PC-9 (cell line): ENCODE data around the gene PTCD2. TPM values are rescaled to one million over a fixed set of nuclear protein-coding genes. Genes with fewer than 3 reads are reported as not detected.

Experiments used
- BruUV-seq: library from RNA; stranded (reverse); fragments of 400-500 nt; replicated peaks from 2 replicates; lab custom pipeline; 2021; lab: Mats Ljungman, UMichigan
- CTCF ChIA-PET: fragments of 300-600 bp; sonication (Branson Sonifier 250); formaldehyde crosslinking; loops from one replicate; lab custom pipeline; 2022; ENCODE audit warnings: antibody characterized with exemption; lab: Charles Lee
- POLR2A ChIA-PET: fragments of 300-600 bp; sonication (Branson Sonifier 250); formaldehyde crosslinking; loops from one replicate; lab custom pipeline; 2022; ENCODE audit warnings: antibody characterized with exemption; ENCODE audit not compliant: unreplicated experiment; lab: Charles Lee
- DNase-seq, 2 experiments: peaks; one replicate each; pipeline versions ENCODE4 v3.0.0 to v3.0.0-alpha.2; 2015 to 2022; ENCODE audit warnings: mixed read lengths in 1 of 2
- H2AFZ ChIP-seq: fragments of 200-600 bp; sonication (generic); 2 replicates; pipeline ENCODE4 v1.8.1; 2017; ENCODE audit warnings: antibody characterized with exemption
- H3F3A ChIP-seq: fragments of 200-600 bp; sonication (generic); 2 replicates; pipeline ENCODE4 v1.8.1; 2017; ENCODE audit warnings: antibody characterized with exemption, mild to moderate bottlenecking, low read depth; ENCODE audit not compliant: insufficient read depth
- H3K27ac ChIP-seq: fragments of 200-600 bp; sonication (generic); 2 replicates; pipeline ENCODE4 v1.6.1; 2016; ENCODE audit warnings: mixed run types
- H3K27me3 ChIP-seq: fragments of 200-600 bp; sonication (generic); 2 replicates; pipeline ENCODE4 v1.6.1; 2016; ENCODE audit warnings: low read depth, mixed run types; ENCODE audit not compliant: insufficient read depth
- H3K36me3 ChIP-seq: fragments of 200-600 bp; sonication (generic); 2 replicates; pipeline ENCODE4 v1.6.1; 2016; ENCODE audit warnings: low read depth, mixed run types
- H3K4me1 ChIP-seq: fragments of 200-600 bp; sonication (generic); replicated peaks from 2 replicates; pipeline ENCODE4 v1.6.1; 2016; ENCODE audit warnings: mixed run types; ENCODE audit not compliant: insufficient read depth
- H3K4me2 ChIP-seq: fragments of 200-600 bp; sonication (generic); 2 replicates; pipeline ENCODE4 v1.6.1; 2017; ENCODE audit warnings: mixed run types
- H3K4me3 ChIP-seq: fragments of 200-600 bp; sonication (generic); 2 replicates; pipeline ENCODE4 v1.6.1; 2016; ENCODE audit warnings: mixed run types
- H3K79me2 ChIP-seq: fragments of 200-600 bp; sonication (generic); 2 replicates; pipeline ENCODE4 v1.6.1; 2017; ENCODE audit warnings: low read depth, mixed run types
- H3K9me2 ChIP-seq: fragments of 200-600 bp; sonication (generic); 2 replicates; pipeline ENCODE4 v1.8.1; 2017; ENCODE audit warnings: mild to moderate bottlenecking; ENCODE audit not compliant: insufficient read depth
- H3K9me3 ChIP-seq: fragments of 200-600 bp; sonication (generic); 2 replicates; pipeline ENCODE4 v1.8.1; 2016; ENCODE audit warnings: low read depth; ENCODE audit not compliant: insufficient read depth
- H4K20me1 ChIP-seq: fragments of 200-600 bp; sonication (generic); 2 replicates; pipeline ENCODE4 v1.8.1; 2017; ENCODE audit not compliant: insufficient read depth
- EZH2 ChIP-seq: fragments of 200-600 bp; sonication (generic); IDR thresholded peaks from 2 replicates; pipeline ENCODE4 v1.8.0; 2017; ENCODE audit warnings: antibody characterized with exemption, low read depth
- intact Hi-C: fragments of 100-400 bp; cut with micrococcal nuclease; formaldehyde crosslinking; loops from one replicate; pipeline ENCODE4 v1.10.0; 2022; ENCODE audit not compliant: unreplicated experiment
- total RNA-seq: library from RNA; stranded (reverse); gene quantifications from 2 replicates; pipeline ENCODE4 v1.2.3, GENCODE V29; 2021
- TF ChIP-seq, protein P1 (sequence below): fragments of 200-600 bp; sonication (generic); conservative IDR thresholded peaks from 2 replicates; pipeline ENCODE4 v1.6.1; 2017; ENCODE audit warnings: mixed run types, antibody characterized with exemption, mild to moderate bottlenecking, moderate library complexity

Gene PTCD2
- total RNA-seq, 1 experiment from 2014 or later, result 15.5 TPM

- TF ChIP-seq, protein P1, sequence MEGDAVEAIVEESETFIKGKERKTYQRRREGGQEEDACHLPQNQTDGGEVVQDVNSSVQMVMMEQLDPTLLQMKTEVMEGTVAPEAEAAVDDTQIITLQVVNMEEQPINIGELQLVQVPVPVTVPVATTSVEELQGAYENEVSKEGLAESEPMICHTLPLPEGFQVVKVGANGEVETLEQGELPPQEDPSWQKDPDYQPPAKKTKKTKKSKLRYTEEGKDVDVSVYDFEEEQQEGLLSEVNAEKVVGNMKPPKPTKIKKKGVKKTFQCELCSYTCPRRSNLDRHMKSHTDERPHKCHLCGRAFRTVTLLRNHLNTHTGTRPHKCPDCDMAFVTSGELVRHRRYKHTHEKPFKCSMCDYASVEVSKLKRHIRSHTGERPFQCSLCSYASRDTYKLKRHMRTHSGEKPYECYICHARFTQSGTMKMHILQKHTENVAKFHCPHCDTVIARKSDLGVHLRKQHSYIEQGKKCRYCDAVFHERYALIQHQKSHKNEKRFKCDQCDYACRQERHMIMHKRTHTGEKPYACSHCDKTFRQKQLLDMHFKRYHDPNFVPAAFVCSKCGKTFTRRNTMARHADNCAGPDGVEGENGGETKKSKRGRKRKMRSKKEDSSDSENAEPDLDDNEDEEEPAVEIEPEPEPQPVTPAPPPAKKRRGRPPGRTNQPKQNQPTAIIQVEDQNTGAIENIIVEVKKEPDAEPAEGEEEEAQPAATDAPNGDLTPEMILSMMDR, result no peak
- no peak for TF ChIP-seq EZH2
- POLR2A ChIA-PET, result no interaction called here
- Histone ChIP-seq H3K4me1 (peaks cover 9% of the 10 kb centered on the region; the same call in 1 of the 2 replicates), H3K4me3 (no peak overlapping the region), H3K9me3 (no peaks in the 10 kb centered on the region), H3K27me3 (no peaks in the 10 kb centered on the region), H3K27ac (no peak overlapping the region), H3K9me2 (no peaks in the 10 kb centered on the region), H3F3A (peaks cover 5% of the 10 kb centered on the region), H3K36me3 (peaks cover 10% of the 10 kb centered on the region; the same call in 1 of the 2 replicates), H3K79me2 (no peaks in the 10 kb centered on the region), H2AFZ (no peak overlapping the region), H3K4me2 (no peak overlapping the region), H4K20me1 (no peaks in the 10 kb centered on the region)
- CTCF ChIA-PET, result no interaction called here
- DNase-seq, result no peak
- no TSS peak for BruUV-seq
- intact Hi-C loops, result no loop called here
These were observed 26.2 kb downstream of the PTCD2 start for GRCh38 chr5:72346398-72346797.

- Histone ChIP-seq H4K20me1 (no peaks in the 10 kb centered on the region), H2AFZ (no peak overlapping the region), H3K27ac (peak overlapping the region; percentile 68), H3K9me3 (no peaks in the 10 kb centered on the region), H3K4me2 (peak overlapping the region; percentile 15; the same call in 1 of the 2 replicates), H3K36me3 (peaks cover 10% of the 10 kb centered on the region; the same call in 1 of the 2 replicates), H3K9me2 (no peaks in the 10 kb centered on the region), H3K27me3 (no peaks in the 10 kb centered on the region), H3K4me3 (no peak overlapping the region), H3K79me2 (no peaks in the 10 kb centered on the region), H3K4me1 (peaks cover 9% of the 10 kb centered on the region; the same call in 1 of the 2 replicates), H3F3A (peaks cover 5% of the 10 kb centered on the region)
- POLR2A ChIA-PET, result interaction anchor here (0.6 kb wide), 3 partner anchors 11 to 490 kb away, joined by 3 to 9 read pairs (median 5); no protein-coding TSS in a partner anchor
- intact Hi-C loops, result no loop called here
- TF ChIP-seq EZH2, result no peak
- TF ChIP-seq, protein P1, result no peak
- CTCF ChIA-PET, result no interaction called here
- DNase-seq, result peak; percentile 29 to 62
- no TSS peak for BruUV-seq
These were observed 27.7 kb downstream of the PTCD2 start for GRCh38 chr5:72347801-72348308.

GRCh38 chr5:72351376-72351775, 31.2 kb downstream of the PTCD2 start:
- peaks cover 9% of the 10 kb centered on the region; the same call in 1 of the 2 replicates for H3K4me1 ChIP-seq
- peaks cover 5% of the 10 kb centered on the region for H3F3A ChIP-seq
- no TSS peak for BruUV-seq
- TF ChIP-seq, protein P1, result no peak
- intact Hi-C loops, result no loop called here
- no peaks in the 10 kb centered on the region for H3K9me2 ChIP-seq
- H3K79me2 ChIP-seq, result no peaks in the 10 kb centered on the region
- H3K36me3 ChIP-seq, result no peaks in the 10 kb centered on the region
- CTCF ChIA-PET, result no interaction called here
- H3K9me3 ChIP-seq, result no peaks in the 10 kb centered on the region
- H2AFZ ChIP-seq, result no peak overlapping the region
- no peak overlapping the region for H3K4me2 ChIP-seq
- H4K20me1 ChIP-seq, result no peaks in the 10 kb centered on the region
- H3K27ac ChIP-seq, result no peak overlapping the region
- H3K4me3 ChIP-seq, result no peak overlapping the region
- no peaks in the 10 kb centered on the region for H3K27me3 ChIP-seq
- DNase-seq, result no peak
- POLR2A ChIA-PET, result no interaction called here
